ENCODE results near the gene CCDC116. TPM values are rescaled to one million over a fixed set of nuclear protein-coding genes. Genes with fewer than 3 reads are reported as not detected.

The CCDC116 gene
- total RNA-seq, 3 donors from 2014 or later (not counting 1 experiment from before 2014, with no cell fraction given): 0.43 TPM; not detected in 2

DNA sequence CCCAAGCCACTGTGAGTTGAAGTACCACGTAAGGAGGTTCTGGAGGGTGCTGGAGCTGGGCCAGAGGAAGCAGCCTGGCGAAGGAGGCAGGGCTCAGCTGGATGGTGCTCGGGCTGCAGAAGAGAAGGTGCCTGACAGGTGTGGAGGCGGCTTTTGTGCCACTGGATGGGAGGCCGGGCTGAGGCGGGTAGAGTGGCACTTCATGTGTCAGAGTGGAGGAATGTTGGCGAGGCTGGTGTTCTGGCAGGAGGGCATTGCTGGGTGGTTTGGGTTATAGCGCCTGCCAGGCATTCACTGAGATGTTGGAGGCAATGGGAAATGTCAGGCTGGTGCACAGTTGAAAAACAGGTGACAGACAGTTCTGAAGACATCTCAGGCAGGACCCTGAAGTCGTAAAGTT lies 40.9 kb upstream of the CCDC116 start:
- peaks cover 25% of the 10 kb centered on the region for H3K36me3 ChIP-seq (ENCODE audit: control insufficient read depth, insufficient read depth, low read length)

DNA sequence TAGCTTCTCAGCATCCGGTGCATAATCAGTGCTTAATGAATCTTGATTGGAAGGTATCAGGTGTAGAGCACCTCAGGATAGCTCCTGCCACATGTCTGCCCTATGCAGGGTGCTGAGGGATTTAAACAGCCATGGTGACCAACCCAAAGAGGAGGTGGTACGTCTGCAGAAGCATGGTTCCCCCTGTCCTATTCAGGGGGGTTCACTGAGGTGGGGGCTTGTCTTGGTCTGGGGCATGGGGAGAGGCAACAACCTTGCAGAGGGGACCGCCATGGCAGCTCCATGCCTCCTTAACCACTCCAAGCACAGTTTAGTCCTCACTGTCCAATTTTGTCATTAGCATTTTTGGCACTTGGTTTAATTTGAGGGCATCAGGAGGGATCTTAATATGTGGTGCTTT lies 40.1 kb upstream of the CCDC116 start:
- Mint-ChIP-seq H3K4me1 (peaks cover 67 to 69% of the 10 kb centered on the region in 2 donors), H3K27me3 (ENCODE audit: low read depth in 2 of 2) (no peaks in the 10 kb centered on the region), H3K36me3 (no peaks in the 10 kb centered on the region), H3K9me3 (no peaks in the 10 kb centered on the region), H3K4me3 (no peak overlapping the region), H3K27ac (peak overlapping the region in 1 of 2 donors; percentile 75)
- H3K4me1 ChIP-seq (ENCODE audit: control insufficient read depth, insufficient read depth, low read length): peaks cover 36% of the 10 kb centered on the region
- H3K27ac ChIP-seq (ENCODE audit: low read length): no peak overlapping the region
- intact Hi-C loops (cut with micrococcal nuclease): no loop called here
- TF ChIP-seq CTCF (IDR thresholded peaks at IDR 0.05): no peak
- H3K36me3 ChIP-seq (ENCODE audit: control insufficient read depth, insufficient read depth, low read length): peaks cover 25% of the 10 kb centered on the region
- H3K4me3 ChIP-seq (ENCODE audit: low read length): no peak overlapping the region
- no peaks in the 10 kb centered on the region for H3K9me3 ChIP-seq (ENCODE audit: control insufficient read depth, insufficient read depth, low read length)
- WGBS (ENCODE audit: insufficient coverage): 82% methylated on average over 3 of the region's 3 CpGs
- ATAC-seq (no peak), DNase-seq (no peak)
- H3K27me3 ChIP-seq (ENCODE audit: control insufficient read depth, insufficient read depth, low read length): no peaks in the 10 kb centered on the region

More for the DNA sequence above, 40.9 kb upstream of the CCDC116 start:
- no peak overlapping the region for H3K27ac ChIP-seq (ENCODE audit: low read length)
- Mint-ChIP-seq H3K4me1 (peaks cover 68 to 70% of the 10 kb centered on the region in 2 donors), H3K4me3 (no peak overlapping the region), H3K27ac (peak overlapping the region; percentile 60 to 80), H3K9me3 (no peaks in the 10 kb centered on the region), H3K36me3 (no peaks in the 10 kb centered on the region), H3K27me3 (ENCODE audit: low read depth in 2 of 2) (no peaks in the 10 kb centered on the region)
- ATAC-seq: no peak
- TF ChIP-seq CTCF (IDR thresholded peaks at IDR 0.05): no peak
- intact Hi-C loops (cut with micrococcal nuclease): no loop called here
- no peaks in the 10 kb centered on the region for H3K9me3 ChIP-seq (ENCODE audit: control insufficient read depth, insufficient read depth, low read length)
- whole genome bisulfite sequencing (ENCODE audit: insufficient coverage): 67% methylated on average over 9 of the region's 9 CpGs
- no peaks in the 10 kb centered on the region for H3K27me3 ChIP-seq (ENCODE audit: control insufficient read depth, insufficient read depth, low read length)
- no peak overlapping the region for H3K4me3 ChIP-seq (ENCODE audit: low read length)
- DNase-seq: no peak
- peaks cover 42% of the 10 kb centered on the region for H3K4me1 ChIP-seq (ENCODE audit: control insufficient read depth, insufficient read depth, low read length)

- DNase-seq: no peak
- TF ChIP-seq CTCF (IDR thresholded peaks at IDR 0.05): no peak
- ATAC-seq: no peak
- Mint-ChIP-seq H3K4me1 (peaks cover 59 to 63% of the 10 kb centered on the region in 2 donors), H3K27me3 (ENCODE audit: low read depth in 2 of 2) (no peaks in the 10 kb centered on the region), H3K36me3 (no peaks in the 10 kb centered on the region), H3K9me3 (no peaks in the 10 kb centered on the region), H3K4me3 (no peak overlapping the region), H3K27ac (peak overlapping the region; percentile 16 to 75)
- Histone ChIP-seq H3K27me3 (ENCODE audit: control insufficient read depth, insufficient read depth, low read length) (no peaks in the 10 kb centered on the region), H3K4me1 (ENCODE audit: control insufficient read depth, insufficient read depth, low read length) (peaks cover 28% of the 10 kb centered on the region), H3K27ac (ENCODE audit: low read length) (no peak overlapping the region), H3K4me3 (ENCODE audit: low read length) (no peak overlapping the region), H3K9me3 (ENCODE audit: control insufficient read depth, insufficient read depth, low read length) (no peaks in the 10 kb centered on the region), H3K36me3 (ENCODE audit: control insufficient read depth, insufficient read depth, low read length) (peaks cover 25% of the 10 kb centered on the region)
- intact Hi-C loops (cut with micrococcal nuclease): no loop called here
- 85% methylated on average over 11 of the region's 11 CpGs for WGBS (ENCODE audit: insufficient coverage)
Measured at GRCh38 chr22:21593406-21594232, 38.9 kb upstream of the CCDC116 start.
